Stimulated activated CD8-positive, alpha-beta memory T cell treated with anti-CD3 and anti-CD28 coated beads, Interleukin-7, amount 100 ng/mL, for 48 hours (primary cell): ENCODE data around the gene TSEN2.
A peak's percentile ranks its signal among the peaks of the same experiment; 100 is the strongest.

ENCODE experiments used
- DNase-seq, 2 donors: peaks; one replicate each; pipeline ENCODE4 v3.0.0-alpha.2; 2020; ENCODE audit warnings: low read depth in 1 of 2; ENCODE audit errors: extremely low read depth in 1 of 2

Gene TSEN2

GRCh38 chr3:12545473-12545791 is 61.2 kb downstream of the TSEN2 start, which contains the start of gene MKRN2OS:
MKRN2OS (minus strand) TSS chr3:12545499; CDS start chr3:12545464, 35 bp downstream.
- no peak for DNase-seq

- DNase-seq, result no peak
Measured at GRCh38 chr3:12549971-12550760, 65.9 kb downstream of the TSEN2 start.

- DNase-seq, result no peak
Measured at GRCh38 chr3:12553921-12554391, 69.7 kb downstream of the TSEN2 start.

DNA sequence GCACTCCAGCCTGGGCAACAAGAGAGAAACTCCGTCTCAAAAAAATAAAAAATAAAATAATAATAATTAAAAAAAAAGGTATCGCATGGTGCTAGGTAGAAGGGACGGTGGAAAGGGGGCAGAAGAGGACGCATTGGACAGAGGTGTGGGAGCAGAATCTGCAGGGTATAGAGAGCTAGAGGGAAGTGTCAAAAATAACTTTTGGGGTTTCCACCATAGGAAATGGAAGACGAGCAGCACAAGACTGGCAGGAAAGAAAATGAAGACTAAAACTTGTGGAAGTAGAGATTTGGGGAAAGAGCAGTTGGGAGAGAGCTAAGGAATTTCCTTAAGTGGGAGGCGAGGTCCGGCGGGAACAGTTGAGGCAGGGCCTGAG is 72.0 kb downstream of the TSEN2 start:
- DNase-seq, result no peak

DNA sequence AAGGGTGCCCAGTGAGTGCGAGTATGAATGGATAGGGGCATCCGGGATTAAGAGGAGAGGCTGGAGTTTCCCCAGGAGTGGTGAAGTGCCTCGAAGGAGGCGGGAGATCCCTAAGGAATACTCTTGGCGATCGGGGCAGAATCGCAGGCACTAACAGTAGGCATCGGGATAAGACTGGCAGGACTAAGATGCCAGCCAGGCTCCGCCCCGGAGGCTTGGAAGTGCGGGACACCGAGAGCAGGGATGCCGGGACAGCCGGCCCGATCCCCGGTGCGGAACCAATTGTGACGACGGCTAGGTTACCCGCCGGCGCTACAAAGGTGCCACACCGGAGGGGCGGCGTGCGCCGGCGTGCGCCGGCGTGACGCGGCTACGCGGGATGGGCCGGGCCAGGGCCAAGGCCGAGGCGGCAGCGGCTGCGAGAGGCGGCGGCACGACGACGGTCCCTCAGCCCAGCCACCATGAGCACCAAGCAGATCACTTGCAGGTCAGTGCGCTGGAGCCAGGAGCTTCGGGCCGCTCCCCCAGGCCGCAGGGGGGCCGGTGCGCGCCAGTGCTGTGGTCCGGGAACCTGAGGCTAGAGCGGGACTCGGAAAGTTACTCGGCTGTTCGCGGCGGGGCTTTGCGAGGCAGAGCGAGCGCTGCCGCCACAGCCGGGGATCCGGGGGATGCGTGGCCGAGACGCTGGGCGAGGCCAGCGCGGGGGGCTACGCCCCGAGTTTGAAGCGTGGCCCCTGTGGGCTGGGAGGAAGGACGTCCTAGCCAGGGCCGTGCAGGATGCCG is 72.6 kb downstream of the TSEN2 start, which contains the start of gene MKRN2:
Gene MKRN2, plus strand, starts transcription at position 398 of the 783 bp plus-strand sequence. Its CDS starts 64 bp downstream, at position 462.
- DNase-seq, result peak; percentile 73 to 76

DNA sequence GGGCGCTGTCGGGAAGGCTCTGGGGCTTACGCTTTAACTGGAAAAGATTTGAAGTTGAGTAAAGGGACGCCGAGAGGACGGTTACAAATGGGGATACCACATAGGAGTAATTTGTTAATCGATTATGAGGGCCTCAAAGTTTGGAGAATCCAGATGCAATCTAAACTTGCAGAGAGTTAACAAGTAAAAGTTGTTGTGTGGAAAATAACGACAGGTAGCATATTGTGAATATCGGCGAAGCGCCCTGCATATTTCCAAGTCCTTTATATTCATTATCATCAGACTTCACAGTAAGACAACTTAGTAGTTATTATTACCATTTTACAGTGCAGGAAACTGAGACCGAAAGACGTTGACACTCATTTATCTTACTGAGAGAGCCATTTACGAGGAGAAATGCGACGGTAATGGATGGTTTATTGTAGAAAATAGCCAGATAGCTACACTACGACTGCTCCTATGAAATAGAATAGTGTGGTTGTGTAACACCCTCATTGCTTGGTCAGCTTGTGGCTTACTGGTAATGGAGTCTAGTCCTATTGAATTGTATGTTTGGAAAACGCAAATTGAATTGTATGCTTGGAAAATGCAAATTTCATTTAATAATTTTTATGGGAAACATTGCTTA is 73.3 kb downstream of the TSEN2 start:
- no peak for DNase-seq

DNA sequence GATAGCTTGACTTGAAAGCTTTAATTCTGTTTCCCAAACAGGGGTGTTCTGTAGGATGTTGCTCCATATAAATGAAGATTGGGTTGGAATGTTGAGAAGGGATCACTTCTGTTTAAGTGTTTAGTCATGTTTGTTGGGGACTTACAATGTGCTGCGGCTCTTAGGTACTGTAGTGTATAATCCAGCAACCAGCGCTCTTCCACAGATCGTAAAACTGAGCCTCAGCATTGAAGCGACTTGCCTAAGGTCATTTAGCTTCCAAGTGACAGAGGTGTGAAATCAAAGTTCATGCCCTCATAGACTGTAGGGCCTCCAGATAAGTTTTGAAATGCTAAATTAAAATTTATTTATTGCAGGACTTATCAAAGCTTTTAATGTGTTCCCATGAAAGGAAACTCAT is 74.4 kb downstream of the TSEN2 start:
- no peak for DNase-seq

- DNase-seq, result no peak
Measured at GRCh38 chr3:12559520-12559919, 75.2 kb downstream of the TSEN2 start.

DNA sequence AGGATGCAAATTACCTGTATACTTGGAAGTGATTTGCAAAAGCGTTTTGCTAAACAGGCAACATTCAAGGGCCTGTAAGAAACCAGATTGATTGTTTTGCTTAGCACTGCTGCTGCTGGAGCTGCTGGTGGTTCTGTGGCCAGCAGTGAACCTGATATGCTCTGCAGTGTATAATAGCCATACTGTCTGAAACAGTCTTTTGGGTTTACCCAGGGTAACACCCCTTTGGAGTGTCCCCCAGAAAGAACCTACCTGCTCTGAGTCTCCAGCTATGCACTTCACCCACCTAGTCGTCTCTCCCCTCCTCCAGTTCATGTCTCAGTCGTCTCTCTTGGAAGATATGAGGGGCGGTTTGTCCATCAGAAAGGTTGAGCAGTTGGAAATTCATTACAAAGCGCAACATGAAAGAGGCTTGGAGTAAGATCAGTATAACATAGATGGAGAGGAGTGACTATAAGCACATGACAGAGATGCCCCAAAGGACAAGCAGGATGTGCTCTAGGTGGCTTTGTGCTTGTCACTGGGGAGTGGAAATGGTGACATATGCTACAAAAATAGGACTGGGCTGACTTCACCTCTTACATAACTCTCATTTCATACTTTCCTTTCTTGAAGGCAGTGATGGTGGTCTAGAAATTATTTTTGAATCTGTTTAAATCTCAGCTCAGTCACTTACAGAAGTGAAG is 76.4 kb downstream of the TSEN2 start:
- DNase-seq, result peak in 1 of 2 donors; percentile 20

GRCh38 chr3:12561397-12561796 is 77.1 kb downstream of the TSEN2 start:
- no peak for DNase-seq

DNA sequence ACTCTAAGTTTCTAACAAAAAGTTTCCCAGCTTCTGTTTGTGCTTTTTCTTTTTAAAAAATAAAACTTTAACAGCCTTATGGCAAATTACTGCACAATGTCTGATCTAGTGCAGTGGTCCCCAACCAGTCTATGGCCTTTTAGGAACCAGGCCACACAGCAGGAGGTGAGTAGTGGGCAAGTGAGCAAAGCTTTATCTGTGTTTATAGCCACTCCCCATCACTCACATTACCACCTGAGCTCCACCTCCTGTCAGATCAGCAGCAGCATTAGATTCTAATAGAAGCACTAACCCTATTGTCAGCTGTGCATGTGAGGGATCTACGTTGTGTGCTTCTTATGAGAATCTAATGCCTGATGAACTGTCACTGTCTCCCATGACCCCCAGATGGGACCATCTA is 78.2 kb downstream of the TSEN2 start:
- DNase-seq, result no peak

DNA sequence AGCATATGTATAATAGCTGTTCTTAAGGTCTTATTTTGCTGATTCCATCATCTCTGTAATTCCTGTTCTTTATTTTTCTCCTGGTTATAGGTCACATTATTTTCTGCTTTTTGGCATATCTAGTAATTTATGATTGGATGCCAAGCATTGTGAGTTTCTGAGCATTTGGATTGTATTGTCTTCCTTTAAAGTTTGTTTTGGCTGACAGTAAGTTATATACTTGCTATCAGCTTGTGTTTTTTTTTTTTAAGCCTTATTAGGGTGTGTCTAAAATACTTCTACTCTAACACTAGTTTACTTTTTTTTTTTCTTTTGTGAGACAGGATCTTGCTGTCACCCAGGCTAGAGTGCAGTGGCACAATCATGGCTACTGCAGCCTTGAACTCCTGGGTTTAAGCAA is 82.7 kb downstream of the TSEN2 start:
- no peak for DNase-seq

DNA sequence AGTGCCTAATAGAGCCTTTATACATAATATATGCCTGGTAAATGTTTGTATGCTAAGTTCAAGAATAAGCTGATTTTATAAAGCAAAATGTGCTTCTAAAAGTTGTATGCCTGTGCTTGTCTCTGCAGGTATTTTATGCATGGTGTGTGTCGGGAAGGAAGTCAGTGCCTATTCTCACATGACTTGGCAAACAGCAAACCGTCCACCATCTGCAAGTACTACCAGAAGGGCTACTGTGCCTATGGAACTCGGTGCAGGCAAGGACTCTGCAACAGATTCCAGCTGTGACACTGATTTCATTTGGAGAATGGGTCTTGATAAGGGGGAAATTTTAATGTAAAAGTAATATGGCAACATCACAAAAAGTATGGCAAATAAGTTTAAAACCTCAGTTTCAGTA is 84.5 kb downstream of the TSEN2 start:
- DNase-seq, result no peak

GRCh38 chr3:12569836-12570235 is 85.6 kb downstream of the TSEN2 start:
- DNase-seq, result no peak

- DNase-seq, result no peak
Measured at GRCh38 chr3:12571986-12572385, 87.7 kb downstream of the TSEN2 start.

- DNase-seq, result no peak
Measured at GRCh38 chr3:12574131-12574530, 89.9 kb downstream of the TSEN2 start.

DNA sequence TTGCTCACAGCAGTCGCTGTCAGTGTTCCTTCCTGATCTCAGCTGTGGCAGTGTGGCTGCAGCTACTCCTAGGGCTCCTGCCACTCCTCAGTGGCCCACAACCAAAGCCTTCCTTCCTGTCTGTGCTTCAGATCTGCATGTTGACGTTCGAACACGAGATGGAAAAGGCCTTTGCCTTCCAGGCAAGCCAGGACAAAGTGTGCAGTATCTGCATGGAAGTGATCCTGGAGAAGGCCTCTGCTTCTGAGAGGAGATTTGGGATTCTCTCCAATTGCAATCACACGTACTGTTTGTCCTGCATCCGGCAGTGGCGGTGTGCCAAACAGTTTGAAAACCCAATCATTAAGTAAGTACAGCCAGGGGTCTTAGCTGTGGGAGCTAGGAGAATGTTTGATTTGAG is 90.4 kb downstream of the TSEN2 start:
- no peak for DNase-seq

DNA sequence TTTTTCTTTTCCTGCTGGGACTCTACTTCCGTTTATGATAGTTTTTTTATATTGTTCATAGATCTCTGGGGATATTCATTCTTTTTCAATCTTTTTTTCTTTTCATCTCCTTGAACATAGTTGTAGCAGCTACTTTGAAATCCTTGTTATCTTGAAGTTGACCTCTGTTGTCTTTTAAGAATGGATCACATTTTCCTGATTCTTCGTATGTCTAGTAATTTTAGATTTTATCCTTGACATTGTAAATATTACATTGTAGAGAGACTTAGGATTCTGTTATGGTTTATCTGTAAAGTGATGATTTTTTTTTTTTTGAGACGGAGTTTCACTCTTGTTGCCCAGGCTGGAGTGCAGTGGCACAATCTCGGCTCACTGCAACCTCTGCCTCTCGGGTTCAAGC is 93.1 kb downstream of the TSEN2 start:
- no peak for DNase-seq

GRCh38 chr3:12578742-12579141 is 94.5 kb downstream of the TSEN2 start:
- no peak for DNase-seq

DNA sequence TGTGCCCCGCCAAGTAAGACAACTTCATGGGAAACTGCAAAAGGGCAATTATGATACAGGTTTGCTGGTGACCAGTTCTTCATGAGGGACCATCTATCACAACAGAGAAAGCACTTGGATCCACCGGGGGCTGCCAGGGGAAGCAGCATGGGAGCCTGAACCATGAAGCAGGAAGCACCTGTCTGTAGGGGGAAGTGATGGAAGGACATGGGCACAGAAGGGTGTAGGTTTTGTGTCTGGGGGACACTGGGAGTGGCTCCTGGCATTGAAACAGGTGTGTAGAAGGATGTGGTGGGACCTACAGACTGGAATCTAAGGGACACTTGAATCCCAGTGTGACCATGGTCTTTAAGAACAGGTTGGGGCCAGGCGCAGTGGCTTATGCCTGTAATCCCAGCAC is 95.2 kb downstream of the TSEN2 start:
- no peak for DNase-seq

- no peak for DNase-seq
Measured at GRCh38 chr3:12579905-12580304, 95.6 kb downstream of the TSEN2 start.
